Fibroblast of villous mesenchyme (primary cell): ENCODE results near the gene THAP8. TPM values are rescaled to one million over a fixed set of nuclear protein-coding genes. Genes with fewer than 3 reads are reported as not detected.
A peak's percentile ranks its signal among the peaks of the same experiment; 100 is the strongest.

Source experiments
- DNase-seq: peaks from one replicate; pipeline ENCODE4 v3.0.0-alpha.2; 2010; ENCODE audit warnings: low read depth
- H3K4me3 ChIP-seq: 2 replicates; pipeline ENCODE4 v1.5.1; 2011; ENCODE audit warnings: low read depth, mild to moderate bottlenecking, low read length
- total RNA-seq: library from RNA; depleted of rRNA; stranded (reverse); fragments of >200 nt; gene quantifications from 2 replicates; pipeline ENCODE4 v1.2.3, GENCODE V29; 2012
- TF ChIP-seq, protein P1 (sequence below): IDR thresholded peaks from 2 replicates; pipeline ENCODE4 v1.5.1; 2012; ENCODE audit warnings: low read depth, mild to moderate bottlenecking, low read length; ENCODE audit not compliant: insufficient read depth

THAP8 gene
- total RNA-seq, 1 donor: 4.3 TPM

DNA sequence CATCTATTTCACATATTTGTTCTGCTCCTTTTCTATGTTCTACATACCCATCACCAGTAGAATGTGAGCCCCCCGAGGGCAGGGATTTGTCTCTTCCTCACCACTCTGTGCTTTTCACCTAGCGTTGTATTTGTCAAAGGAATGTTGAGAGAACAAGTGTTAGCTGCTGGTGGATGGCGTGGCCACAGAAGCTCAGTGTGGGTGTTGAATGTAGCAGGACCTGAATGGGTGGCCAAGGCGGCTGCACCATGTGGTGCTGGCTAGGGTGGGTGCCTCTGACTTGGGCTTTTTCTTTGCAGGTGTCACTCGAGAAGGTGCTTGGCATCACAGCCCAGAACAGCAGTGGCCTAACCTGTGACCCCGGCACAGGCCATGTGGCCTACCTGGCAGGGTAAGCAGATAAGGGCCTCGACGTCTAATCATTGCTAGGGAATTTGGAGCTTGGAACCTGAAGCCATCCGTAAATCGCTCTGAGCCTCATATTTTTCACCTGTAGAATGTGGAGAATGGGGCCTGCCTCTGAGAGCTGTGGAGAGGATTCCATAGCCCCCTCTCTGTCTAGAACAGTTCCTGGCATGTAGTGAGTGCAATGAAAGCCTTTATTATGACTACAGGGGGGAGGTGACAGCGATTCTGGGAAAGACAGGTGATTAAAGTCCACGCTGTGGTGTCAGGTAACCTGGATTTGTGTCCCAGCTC, 4.5 kb upstream of the THAP8 start:
- DNase-seq: no peak
- TF ChIP-seq, protein P1, sequence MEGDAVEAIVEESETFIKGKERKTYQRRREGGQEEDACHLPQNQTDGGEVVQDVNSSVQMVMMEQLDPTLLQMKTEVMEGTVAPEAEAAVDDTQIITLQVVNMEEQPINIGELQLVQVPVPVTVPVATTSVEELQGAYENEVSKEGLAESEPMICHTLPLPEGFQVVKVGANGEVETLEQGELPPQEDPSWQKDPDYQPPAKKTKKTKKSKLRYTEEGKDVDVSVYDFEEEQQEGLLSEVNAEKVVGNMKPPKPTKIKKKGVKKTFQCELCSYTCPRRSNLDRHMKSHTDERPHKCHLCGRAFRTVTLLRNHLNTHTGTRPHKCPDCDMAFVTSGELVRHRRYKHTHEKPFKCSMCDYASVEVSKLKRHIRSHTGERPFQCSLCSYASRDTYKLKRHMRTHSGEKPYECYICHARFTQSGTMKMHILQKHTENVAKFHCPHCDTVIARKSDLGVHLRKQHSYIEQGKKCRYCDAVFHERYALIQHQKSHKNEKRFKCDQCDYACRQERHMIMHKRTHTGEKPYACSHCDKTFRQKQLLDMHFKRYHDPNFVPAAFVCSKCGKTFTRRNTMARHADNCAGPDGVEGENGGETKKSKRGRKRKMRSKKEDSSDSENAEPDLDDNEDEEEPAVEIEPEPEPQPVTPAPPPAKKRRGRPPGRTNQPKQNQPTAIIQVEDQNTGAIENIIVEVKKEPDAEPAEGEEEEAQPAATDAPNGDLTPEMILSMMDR: no peak
- H3K4me3 ChIP-seq: no peak overlapping the region

DNA sequence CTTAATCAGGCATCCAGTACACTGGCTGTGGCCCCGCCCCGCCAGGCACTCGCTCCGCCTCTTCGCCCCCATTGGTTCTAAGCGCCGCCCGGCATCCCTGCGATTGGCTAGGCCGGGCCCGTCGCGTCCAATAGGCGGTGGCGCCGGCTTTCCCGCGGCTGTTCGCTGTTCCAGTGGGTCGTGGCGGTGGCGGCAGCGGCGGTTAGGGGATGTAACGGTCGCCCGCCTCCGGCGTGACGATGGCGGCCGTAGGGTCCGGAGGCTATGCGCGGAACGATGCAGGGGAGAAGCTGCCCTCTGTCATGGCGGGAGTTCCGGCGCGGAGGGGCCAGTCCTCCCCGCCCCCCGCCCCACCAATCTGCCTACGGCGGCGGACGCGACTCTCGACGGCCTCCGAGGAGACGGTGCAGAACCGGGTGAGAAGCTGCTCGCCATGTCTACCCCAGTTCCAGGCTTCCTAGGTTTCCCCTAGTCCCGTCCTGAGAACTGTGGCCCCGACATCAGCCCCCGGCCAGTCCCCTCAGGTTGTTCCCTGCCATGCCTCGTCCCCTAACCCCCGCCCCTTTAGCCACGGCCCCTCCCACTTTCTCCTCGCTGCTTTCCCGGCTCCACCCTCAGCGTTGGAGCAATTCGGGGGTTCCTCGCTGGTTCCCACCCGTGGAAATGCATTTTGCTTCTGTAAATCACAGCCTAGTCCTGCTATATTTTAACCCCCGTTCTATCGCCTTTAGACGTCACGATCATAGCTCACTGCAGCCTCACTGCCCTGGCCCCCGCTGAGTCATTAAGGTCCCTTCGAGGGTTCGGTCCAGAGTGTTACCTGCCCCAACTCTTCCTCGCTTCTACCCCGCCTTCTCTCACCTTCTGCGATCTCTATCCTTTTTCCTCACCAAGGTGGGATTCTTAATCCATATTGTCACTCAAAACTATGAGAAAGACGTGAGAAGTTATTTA, 925 bp upstream of the THAP8 start, which contains the start of gene WDR62:
Gene WDR62 (plus strand): TSS at position 165 of the 954 bp plus-strand sequence. CDS start 75 bp downstream, at position 240.
- H3K4me3 ChIP-seq: peak within 1 kb of the TSS; percentile 83
- TF ChIP-seq, protein P1: no peak
- DNase-seq: peak; percentile 93

DNA sequence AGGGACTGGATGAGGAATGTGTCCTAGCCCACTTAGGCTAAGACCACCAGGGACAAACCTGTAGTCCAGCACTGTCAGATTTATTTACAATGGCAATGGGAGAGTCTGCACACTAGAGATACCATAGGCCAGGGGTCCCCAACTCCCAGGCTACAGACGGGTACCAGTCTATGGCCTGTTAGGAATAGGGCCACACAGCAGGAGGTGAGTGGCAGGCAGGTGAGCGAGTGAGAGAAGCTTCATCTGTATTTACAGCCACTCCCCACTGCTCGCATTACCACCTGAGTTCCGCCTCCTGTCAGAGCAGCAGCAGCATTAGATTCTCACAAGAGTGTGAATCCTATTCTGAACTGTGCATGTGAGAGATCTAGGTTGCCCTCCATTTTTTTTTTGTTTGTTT, 2.4 kb downstream of the THAP8 start:
- no peak for DNase-seq
- H3K4me3 ChIP-seq: no peak overlapping the region
- TF ChIP-seq, protein P1: no peak

DNA sequence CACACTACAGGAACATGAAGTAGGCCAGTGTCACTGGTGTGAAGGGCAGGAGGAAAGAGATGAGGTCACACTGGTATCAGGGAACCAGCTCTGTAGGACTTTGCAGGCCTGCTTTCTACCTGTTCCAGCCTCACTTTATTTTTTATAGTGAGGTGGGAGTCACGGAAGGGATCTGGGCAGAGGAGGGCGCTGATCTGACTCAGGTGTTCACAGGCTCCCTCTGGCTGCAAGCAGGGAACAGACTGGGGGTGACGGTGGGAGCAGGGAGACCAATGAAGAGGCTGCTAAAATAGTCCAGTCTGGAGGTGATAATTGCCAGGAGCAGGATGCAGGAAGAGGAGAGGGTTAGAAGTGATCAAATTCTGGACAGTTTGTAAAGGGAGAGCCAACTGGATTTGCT, 2.8 kb downstream of the THAP8 start:
- no peak for DNase-seq
- H3K4me3 ChIP-seq: no peak overlapping the region
- TF ChIP-seq, protein P1: peak; percentile 37

DNA sequence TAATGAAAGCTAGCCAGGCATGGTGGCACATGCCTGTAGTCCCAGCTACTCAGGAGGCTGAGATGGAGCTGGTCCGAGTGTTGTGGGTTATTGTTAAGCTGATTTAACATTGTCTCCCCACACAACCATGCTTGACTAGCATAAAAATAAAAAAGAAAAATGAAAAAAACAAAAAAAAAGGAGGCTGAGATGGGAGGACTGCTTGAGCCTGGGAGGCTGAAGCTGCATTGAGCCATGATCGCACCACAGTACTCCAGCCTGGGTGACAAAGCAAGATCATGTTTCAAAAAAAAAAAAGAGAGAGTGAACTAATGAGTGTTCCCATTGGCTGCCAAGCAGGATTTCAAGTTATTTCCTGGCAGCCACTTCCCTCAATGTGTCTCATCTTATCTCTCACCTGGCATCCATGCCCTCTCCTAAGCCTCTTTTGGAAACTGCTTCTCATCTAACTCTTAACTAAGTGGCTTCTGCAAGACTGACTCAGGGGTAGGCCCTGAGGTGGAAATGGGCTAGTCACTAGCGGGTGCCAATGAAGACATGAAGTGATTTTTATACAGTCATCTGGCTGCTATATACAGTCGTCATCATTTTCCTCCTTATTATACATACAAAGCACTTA, 4.9 kb downstream of the THAP8 start:
- TF ChIP-seq, protein P1: no peak
- no peak overlapping the region for H3K4me3 ChIP-seq
- DNase-seq: no peak

DNA sequence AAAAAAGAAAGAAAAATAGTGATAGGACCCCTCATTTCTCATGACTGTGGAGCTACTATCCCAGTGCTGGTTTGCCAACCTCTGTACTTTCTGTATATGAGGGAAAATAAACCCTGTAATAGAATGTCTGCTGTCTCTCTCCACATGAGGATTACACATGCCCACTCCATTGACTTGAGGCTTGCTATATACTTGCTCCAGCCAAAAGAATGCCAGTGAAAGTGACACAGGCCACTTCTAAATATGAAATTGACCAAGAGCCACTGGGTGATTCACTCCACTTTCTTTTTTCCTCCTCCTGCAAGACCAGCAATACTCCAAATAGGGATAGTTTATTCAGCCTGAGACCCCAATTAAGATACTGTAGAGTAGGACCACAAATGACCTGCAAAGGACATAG, 6.2 kb downstream of the THAP8 start:
- DNase-seq: no peak
- H3K4me3 ChIP-seq: no peak overlapping the region
- TF ChIP-seq, protein P1: no peak
